AML-193 (cell line): ENCODE measurements around the gene ZNF521.

ENCODE experiments used
- DNase-seq, 2 experiments: peaks; one replicate each; lab custom pipeline; 2025; lab: John Stamatoyannopoulos, UW

ZNF521 gene

GRCh38 chr18:25075783-25076182 is 276.2 kb downstream of the ZNF521 start:
- no peak for DNase-seq

GRCh38 chr18:25075331-25075730 is 276.6 kb downstream of the ZNF521 start:
- DNase-seq: no peak

- no peak for DNase-seq
These were observed 277.0 kb downstream of the ZNF521 start for GRCh38 chr18:25074925-25075324.

- DNase-seq: no peak
These were observed 279.8 kb downstream of the ZNF521 start for GRCh38 chr18:25072205-25072604.

- no peak for DNase-seq
These were observed 284.5 kb downstream of the ZNF521 start for GRCh38 chr18:25067275-25068025.

- no peak for DNase-seq
These were observed 285.4 kb downstream of the ZNF521 start for GRCh38 chr18:25066516-25066915.

- no peak for DNase-seq
These were observed 289.2 kb downstream of the ZNF521 start for GRCh38 chr18:25062720-25063119.

GRCh38 chr18:25061395-25061794 is 290.6 kb downstream of the ZNF521 start:
- no peak for DNase-seq

GRCh38 chr18:25058521-25058920 is 293.4 kb downstream of the ZNF521 start:
- DNase-seq: no peak

- no peak for DNase-seq
These were observed 294.4 kb downstream of the ZNF521 start for GRCh38 chr18:25057491-25058050.

- DNase-seq: no peak
These were observed 295.5 kb downstream of the ZNF521 start for GRCh38 chr18:25056429-25056828.

GRCh38 chr18:25055076-25055475 is 296.9 kb downstream of the ZNF521 start:
- DNase-seq: no peak

- no peak for DNase-seq
These were observed 298.5 kb downstream of the ZNF521 start for GRCh38 chr18:25053466-25053865.

GRCh38 chr18:25052511-25052921 is 299.4 kb downstream of the ZNF521 start:
- DNase-seq: no peak

- no peak for DNase-seq
These were observed 301.4 kb downstream of the ZNF521 start for GRCh38 chr18:25050605-25051004.

GRCh38 chr18:25047983-25048382 is 304.0 kb downstream of the ZNF521 start:
- DNase-seq: no peak

- no peak for DNase-seq
These were observed 304.5 kb downstream of the ZNF521 start for GRCh38 chr18:25047421-25047820.

- DNase-seq: no peak
These were observed 307.3 kb downstream of the ZNF521 start for GRCh38 chr18:25044694-25045093.

- no peak for DNase-seq
These were observed 308.9 kb downstream of the ZNF521 start for GRCh38 chr18:25043104-25043503.

- no peak for DNase-seq
These were observed 309.3 kb downstream of the ZNF521 start for GRCh38 chr18:25042641-25043051.

- no peak for DNase-seq
These were observed 312.2 kb downstream of the ZNF521 start for GRCh38 chr18:25039781-25040180.

GRCh38 chr18:25038261-25038660 is 313.7 kb downstream of the ZNF521 start:
- no peak for DNase-seq

GRCh38 chr18:25033747-25034471 is 318.1 kb downstream of the ZNF521 start:
- no peak for DNase-seq
